Mesothelial cell of epicardium (in vitro differentiated cells): ENCODE measurements around the gene CHML. TPM values are rescaled to one million over a fixed set of nuclear protein-coding genes. Genes with fewer than 3 reads are reported as not detected.

Source experiments
- DNase-seq, 2 experiments: peaks; one replicate each; pipeline ENCODE4 v3.0.0; 2021; ENCODE audit warnings: low spot score in 2 of 2; ENCODE audit not compliant: unreplicated experiment in 2 of 2
- H3K27ac Mint-ChIP-seq: 2 replicates; pipeline ENCODE4 v1.8.0; 2021; ENCODE audit warnings: mixed read lengths
- H3K27me3 Mint-ChIP-seq: 2 replicates; pipeline ENCODE4 v1.8.0; 2021; ENCODE audit warnings: low read depth, mixed read lengths
- H3K36me3 Mint-ChIP-seq: 2 replicates; pipeline ENCODE4 v1.8.0; 2021; ENCODE audit warnings: mixed read lengths
- H3K4me1 Mint-ChIP-seq: 2 replicates; pipeline ENCODE4 v1.8.0; 2021; ENCODE audit warnings: mixed read lengths
- H3K4me3 Mint-ChIP-seq: 2 replicates; pipeline ENCODE4 v1.8.0; 2021; ENCODE audit warnings: mild to moderate bottlenecking, moderate library complexity, mixed read lengths
- H3K9me3 Mint-ChIP-seq: 2 replicates; pipeline ENCODE4 v1.8.0; 2021; ENCODE audit warnings: mixed read lengths
- CTCF ChIP-seq: fragments of 200-600 bp; sonication (generic); IDR thresholded peaks from one replicate; pipeline ENCODE4 v1.5.0; 2021; ENCODE audit warnings: antibody characterized with exemption; ENCODE audit not compliant: unreplicated experiment
- total RNA-seq: library from RNA; stranded (reverse); gene quantifications from 3 replicates; pipeline ENCODE4 v1.2.1, GENCODE V29; 2021

The CHML gene
- total RNA-seq, 1 donor from 2014 or later, result 21.2 TPM

- no peak for DNase-seq
- Mint-ChIP-seq H3K4me1 (no peaks in the 10 kb centered on the region), H3K27me3 (peaks cover 7% of the 10 kb centered on the region), H3K36me3 (no peaks in the 10 kb centered on the region), H3K9me3 (peaks cover 5% of the 10 kb centered on the region), H3K27ac (no peak overlapping the region), H3K4me3 (no peak overlapping the region)
- TF ChIP-seq CTCF, result no peak
Observed at GRCh38 chr1:241654019-241654418, 13.8 kb upstream of the CHML start.

DNA sequence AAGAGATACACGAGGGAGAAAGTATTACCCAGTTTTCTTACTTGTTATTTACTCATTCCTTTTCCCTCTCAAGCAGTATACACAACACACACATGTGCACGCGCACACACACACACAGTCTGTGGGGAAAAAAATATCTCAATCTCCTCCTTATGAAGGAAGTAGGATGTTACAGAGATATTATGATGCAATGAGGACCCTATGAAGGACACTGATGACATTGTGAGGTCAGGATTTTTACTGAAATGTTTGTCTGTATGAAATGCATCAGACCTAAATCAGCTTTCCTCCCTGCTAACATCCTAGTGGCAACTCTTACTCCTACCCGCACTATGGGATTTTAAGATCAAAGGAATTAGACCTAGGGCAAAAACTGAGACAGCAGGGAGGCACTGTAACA, 11.8 kb upstream of the CHML start, which contains the start of gene WDR64:
Gene WDR64, plus strand, starts transcription at position 270 of the 400 bp plus-strand sequence. CDS start 204 bp downstream, outside the sequence.
- Mint-ChIP-seq H3K27me3 (peaks cover 7% of the 10 kb centered on the region), H3K4me1 (no peaks in the 10 kb centered on the region), H3K4me3 (no peak within 1 kb of the TSS), H3K9me3 (peaks cover 3% of the 10 kb centered on the region), H3K36me3 (no peaks in the 10 kb centered on the region), H3K27ac (no peak within 1 kb of the TSS)
- no peak for DNase-seq
- TF ChIP-seq CTCF, result no peak

DNA sequence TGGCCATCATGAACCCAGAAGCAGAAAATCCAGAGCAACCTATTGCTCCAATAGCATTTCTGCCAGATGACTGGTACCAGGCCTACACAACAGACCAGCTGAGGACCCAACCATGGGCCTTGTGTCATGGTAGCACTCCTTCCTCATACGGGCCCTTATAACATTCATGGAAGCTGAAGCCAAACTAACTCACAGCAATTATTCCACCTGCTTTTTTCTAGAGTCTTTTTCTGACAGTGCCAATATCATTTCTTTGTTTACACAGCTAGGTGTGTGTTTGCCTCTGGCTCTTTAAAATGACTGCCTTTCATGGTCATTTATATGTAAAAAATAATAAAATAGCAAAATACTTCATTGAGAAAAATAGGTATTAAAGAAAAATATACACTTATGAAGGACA, 8.0 kb upstream of the CHML start:
- H3K27me3 Mint-ChIP-seq, result peaks cover 7% of the 10 kb centered on the region
- H3K4me3 Mint-ChIP-seq, result no peak overlapping the region
- TF ChIP-seq CTCF, result no peak
- no peak for DNase-seq
- no peaks in the 10 kb centered on the region for H3K36me3 Mint-ChIP-seq
- H3K27ac Mint-ChIP-seq, result no peak overlapping the region
- no peaks in the 10 kb centered on the region for H3K4me1 Mint-ChIP-seq
- peaks cover 6% of the 10 kb centered on the region for H3K9me3 Mint-ChIP-seq

DNA sequence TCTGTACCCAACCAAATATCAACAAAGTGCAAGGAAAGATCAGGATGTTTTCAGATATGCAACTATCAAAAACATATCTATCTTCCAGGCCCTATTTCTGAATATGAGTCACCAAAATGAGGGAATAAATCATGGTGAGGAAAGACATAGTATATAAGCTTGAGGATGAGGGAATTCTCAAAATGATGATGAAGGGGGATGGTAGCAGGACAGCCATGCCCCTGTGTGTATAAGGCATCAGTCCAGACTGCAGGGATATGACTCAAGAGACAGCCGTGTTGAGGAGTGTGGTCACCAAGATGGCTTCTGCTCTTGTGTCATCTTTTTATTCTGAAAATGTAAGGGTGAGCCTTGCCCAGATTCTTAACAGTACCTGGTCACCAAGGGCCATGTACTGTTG, 7.5 kb upstream of the CHML start:
- no peaks in the 10 kb centered on the region for H3K4me1 Mint-ChIP-seq
- DNase-seq, result no peak
- no peak for TF ChIP-seq CTCF
- H3K27me3 Mint-ChIP-seq, result peaks cover 5% of the 10 kb centered on the region
- H3K4me3 Mint-ChIP-seq, result no peak overlapping the region
- no peaks in the 10 kb centered on the region for H3K36me3 Mint-ChIP-seq
- H3K9me3 Mint-ChIP-seq, result peaks cover 7% of the 10 kb centered on the region
- no peak overlapping the region for H3K27ac Mint-ChIP-seq

- Mint-ChIP-seq H3K9me3 (peaks cover 19% of the 10 kb centered on the region), H3K36me3 (no peaks in the 10 kb centered on the region), H3K4me3 (no peak overlapping the region), H3K27ac (no peak overlapping the region), H3K27me3 (peaks cover 5% of the 10 kb centered on the region), H3K4me1 (no peaks in the 10 kb centered on the region)
- no peak for TF ChIP-seq CTCF
- DNase-seq, result no peak
Observed at GRCh38 chr1:241646201-241646600, 6.0 kb upstream of the CHML start.

DNA sequence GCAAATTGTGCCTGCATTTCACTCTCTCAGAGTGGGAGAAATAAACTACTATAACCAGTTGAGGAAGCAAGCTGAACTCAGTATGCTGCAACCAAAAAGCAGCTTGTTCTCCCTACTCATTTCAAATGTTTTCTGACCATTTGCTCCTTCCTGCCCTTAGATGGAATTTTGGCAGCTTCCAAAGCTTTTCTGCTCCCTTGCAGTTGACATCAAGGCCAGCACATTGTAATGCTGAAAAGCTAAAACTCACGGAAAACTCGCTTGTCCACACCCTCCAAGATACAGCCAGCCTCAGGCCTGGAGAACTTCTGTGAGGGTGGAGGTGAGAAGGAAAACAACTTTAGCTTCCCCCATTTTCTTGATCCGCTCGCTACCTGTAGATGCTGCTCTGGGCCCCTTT, 5.0 kb upstream of the CHML start:
- Mint-ChIP-seq H3K27ac (no peak overlapping the region), H3K4me3 (no peak overlapping the region), H3K4me1 (peaks cover 2% of the 10 kb centered on the region), H3K36me3 (no peaks in the 10 kb centered on the region), H3K27me3 (no peaks in the 10 kb centered on the region), H3K9me3 (peaks cover 19% of the 10 kb centered on the region)
- DNase-seq, result no peak
- TF ChIP-seq CTCF, result no peak
